GM18867 (cell line): ENCODE results near the gene KRTAP22-2.

Experiments used
- ATAC-seq: cut with Tn5 transposase; IDR thresholded peaks from one replicate; pipeline ENCODE4 v1.9.1; 2021; ENCODE audit warnings: mild to moderate bottlenecking, moderate library complexity; ENCODE audit not compliant: unreplicated experiment

Gene KRTAP22-2

GRCh38 chr21:30590297-30590696, at the start of gene KRTAP22-2:
Gene KRTAP22-2 (minus strand): TSS chr21:30590397.
- ATAC-seq: no peak

DNA sequence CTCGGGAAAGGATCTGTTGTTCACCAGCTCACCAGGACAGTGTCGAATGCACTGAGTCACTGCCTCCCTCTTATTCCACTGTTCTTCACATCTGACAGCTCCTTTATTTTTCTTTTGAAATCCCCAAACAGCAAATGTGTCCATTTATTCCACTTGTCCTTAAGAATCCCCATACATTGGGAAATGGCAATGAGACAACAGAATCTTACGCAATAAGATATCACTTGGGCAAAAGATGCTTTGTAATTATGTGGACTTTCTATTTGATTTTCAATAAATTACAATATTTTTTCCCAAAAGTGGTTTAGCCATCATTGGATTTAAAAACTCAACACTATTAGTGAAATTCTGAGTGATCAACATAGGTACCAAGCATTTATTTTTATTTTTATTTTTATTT, 48.5 kb upstream of the KRTAP22-2 start:
- ATAC-seq: no peak

DNA sequence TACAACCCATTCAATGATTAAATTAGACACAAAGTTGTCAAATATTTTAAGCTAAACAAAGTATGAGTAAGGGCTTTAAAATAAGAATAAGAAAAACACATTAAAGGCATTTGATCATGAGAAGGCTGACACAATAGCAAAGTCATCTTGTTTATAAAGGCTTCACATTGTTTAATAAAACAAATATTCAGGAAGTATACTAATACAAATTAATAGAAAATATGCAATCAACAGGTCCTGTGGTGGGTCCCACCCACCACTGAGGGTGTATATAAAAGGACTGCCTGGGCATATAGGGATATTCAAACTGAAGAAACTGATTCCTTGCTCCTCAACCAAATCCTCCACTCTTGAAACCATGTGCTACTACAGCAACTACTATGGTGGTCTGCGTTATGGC, 44.7 kb upstream of the KRTAP22-2 start, which contains the start of gene KRTAP20-2:
KRTAP20-2 (plus strand) TSS at position 301 of the 400 bp plus-strand sequence; CDS start at position 359, 58 bp downstream.
- no peak for ATAC-seq

DNA sequence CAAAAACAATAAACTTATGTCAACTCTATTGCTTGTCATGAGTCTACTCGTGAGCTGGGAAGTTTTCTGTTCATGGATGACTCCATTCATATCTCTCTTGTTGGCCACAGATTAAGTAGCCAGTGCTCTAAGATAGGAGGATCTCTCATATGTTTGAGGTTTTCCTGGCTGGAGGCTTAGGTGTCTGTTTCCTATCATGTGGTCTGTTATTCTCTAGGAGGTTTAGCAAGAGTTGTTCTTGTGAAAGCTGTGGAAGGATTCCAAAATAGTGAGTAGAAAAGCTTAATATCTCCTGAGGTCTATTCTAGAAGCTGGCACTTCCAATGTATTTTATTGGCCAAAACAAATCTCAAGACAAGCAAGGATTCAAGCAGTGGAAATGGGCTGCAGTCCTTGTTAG, 39.0 kb upstream of the KRTAP22-2 start:
- no peak for ATAC-seq

DNA sequence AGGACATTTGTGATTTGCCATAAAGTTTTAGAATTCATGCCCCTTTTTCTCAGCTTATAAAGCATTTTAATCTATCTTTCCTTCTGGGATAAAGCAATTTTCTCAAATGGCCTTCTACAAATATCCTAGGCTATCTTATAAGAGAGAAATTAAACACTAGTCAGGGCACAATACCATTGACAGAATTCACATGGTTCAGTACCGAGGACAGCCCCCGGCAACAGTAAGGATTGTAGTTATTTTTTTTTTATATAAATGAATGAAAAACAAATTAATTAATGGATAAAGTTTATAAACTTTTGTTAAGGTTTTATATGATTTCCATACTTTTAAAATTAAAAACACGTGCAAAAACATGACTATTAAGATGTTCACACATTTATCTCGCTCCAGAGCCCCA, 37.9 kb upstream of the KRTAP22-2 start:
- no peak for ATAC-seq

DNA sequence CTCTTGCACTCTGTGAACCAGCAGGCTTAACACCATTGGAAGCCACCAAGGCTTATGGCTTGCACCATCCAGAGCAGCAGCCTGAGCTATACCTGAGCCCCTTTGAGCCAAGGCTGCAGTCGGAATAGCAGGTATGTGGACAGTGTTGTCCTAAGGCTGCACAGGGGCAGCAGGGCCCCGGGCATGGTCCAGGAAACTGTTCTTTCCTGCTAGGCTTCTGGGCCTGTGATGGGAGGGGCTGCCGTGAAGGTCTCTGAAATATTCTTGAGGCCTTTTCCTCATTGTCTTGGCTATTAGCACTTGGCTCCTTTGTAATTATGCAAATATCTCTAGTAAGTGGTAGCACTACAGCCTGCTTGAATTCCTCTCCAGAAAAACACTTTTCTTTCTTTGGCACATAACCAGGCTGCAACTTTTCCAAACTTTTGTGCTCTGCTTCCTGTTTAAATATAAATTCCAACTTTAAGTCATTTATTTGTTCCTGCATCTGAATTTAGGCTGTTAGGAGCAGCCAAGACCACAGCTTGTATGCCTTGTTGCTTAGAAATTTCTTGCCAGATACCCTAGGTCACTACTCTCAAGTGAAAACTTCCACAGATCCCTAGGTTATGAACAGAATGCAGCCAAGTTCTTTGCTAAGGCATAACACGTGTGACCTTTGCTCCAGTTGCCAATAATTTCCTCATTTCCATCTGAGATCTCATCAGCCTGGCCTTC, 35.4 kb upstream of the KRTAP22-2 start:
- no peak for ATAC-seq

DNA sequence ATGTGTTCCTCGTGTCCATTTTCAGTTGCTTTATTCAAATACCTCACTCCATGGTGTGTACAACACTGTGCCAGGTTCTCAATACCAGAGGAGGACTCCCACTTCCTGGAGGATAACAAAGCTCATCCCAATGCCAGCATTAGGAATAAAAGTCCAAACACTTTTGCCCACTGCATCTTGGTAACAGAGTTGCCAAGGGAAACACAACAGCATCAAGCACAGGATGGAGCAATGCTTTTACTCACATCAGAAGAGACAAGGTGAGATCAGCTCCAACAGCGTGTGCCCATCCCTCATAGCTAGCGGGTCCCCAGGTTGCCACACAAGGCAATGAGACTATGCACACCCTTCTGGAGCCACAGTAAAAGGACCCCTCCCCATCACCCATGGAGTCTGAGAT, 33.2 kb upstream of the KRTAP22-2 start:
- ATAC-seq: no peak

DNA sequence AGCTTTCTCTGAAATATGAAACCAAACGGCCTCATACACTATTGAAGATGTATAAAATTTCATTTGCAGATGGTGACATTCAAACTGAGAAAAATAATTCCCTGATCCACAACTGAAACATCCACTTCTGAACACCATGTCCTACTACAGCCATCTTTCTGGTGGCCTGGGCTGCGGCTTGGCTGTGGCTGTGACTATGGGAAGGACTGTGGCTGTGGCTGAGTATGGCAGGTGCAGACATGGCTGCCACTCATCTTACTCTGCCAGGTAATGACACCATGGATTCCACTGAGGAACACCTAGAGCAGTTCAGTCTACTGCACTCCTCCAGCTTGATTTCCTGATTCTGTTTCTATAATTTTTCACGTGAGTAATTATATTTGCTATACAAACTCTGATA, 30.3 kb upstream of the KRTAP22-2 start, which contains the start of gene KRTAP20-4:
KRTAP20-4 (plus strand) TSS at position 106 of the 400 bp plus-strand sequence.
- no peak for ATAC-seq

DNA sequence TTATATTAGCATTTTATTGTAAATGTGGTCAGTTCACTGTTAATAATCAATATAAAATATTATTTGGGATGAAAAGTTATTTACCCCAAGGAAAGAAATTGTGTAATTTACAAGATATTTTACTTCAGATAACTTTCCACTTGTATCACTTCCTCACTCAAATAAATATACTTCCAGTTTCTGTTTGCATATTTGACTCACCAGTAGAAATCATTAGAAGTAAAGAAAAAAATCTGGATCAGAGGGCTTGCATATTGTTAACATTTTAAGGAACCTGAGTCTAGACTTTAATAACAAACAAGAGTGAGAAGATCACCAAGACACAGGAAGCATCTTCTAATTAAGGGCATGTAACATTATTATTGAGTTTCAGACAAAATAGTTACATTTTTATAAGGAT, 29.9 kb upstream of the KRTAP22-2 start:
- ATAC-seq: no peak

- ATAC-seq: no peak
Observed at GRCh38 chr21:30616125-30616524, 25.9 kb upstream of the KRTAP22-2 start, which contains the start of gene KRTAP20-1. Gene KRTAP20-1 (plus strand): TSS chr21:30616425. CDS start chr21:30616455, 30 bp downstream.

DNA sequence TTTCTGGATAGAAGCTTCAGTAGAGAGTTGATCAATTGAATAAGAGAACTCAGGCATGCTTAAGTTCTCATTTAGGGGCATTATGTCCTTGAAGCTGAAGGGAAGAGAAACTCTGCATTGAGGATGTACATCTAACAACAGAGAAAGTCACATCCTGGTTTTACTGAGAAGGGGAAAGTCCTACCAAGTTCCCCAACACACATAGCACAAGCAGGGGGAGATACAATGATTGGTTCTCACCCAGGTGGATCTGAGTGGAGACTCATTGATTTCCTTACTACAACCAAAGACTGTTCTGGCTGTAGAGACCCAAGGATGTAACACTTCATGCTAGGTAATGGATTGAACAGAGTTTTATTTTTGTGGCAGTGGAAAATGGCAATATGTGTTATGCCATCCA, 25.0 kb upstream of the KRTAP22-2 start:
- ATAC-seq: no peak

DNA sequence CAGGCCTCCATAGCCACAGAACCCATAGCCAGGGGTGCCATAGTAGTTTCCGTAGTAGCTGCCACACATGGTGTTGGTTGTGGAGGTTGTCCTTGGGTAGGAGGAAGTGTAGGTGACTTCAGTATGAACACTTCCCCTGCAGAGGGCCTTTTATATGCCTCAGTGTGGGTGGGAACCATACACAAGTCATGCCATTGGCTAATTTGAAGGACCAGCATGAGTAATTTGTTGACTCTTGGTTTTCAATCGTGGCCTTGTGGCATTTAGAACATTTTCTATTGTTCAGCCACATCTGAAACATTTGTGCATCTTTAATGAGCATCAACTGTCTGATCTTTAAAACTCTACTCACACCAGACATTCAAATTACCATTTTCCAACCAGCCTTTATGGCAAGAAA, 23.6 kb upstream of the KRTAP22-2 start, which contains the start of gene KRTAP6-1:
KRTAP6-1 (minus strand) TSS at position 95 of the 400 bp plus-strand sequence; CDS start at position 69, 26 bp downstream.
- ATAC-seq: no peak

- ATAC-seq: no peak
Observed at GRCh38 chr21:30612132-30612531, 21.9 kb upstream of the KRTAP22-2 start.

DNA sequence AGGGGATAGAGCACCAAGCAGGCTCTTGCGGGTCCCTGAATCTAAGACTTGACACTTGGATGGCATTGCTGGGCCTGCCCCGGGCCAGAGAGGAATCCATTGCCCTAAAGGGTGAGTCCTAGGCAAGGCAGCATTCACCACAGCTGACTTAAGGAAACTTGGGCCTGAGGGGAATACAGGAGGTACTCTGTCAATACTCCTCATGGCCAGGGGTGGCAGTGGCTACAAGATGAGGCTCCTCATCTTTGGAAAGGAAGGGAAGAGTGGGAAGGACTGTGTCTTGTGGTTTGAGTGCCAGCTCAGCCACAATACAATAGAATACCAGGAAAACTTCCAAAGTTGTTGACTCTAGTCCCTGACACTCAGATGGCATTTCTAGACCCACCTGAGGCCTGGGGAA, 15.8 kb upstream of the KRTAP22-2 start:
- ATAC-seq: no peak

GRCh38 chr21:30600787-30601186, 10.6 kb upstream of the KRTAP22-2 start, which contains the start of gene KRTAP22-1:
Gene KRTAP22-1 (plus strand): TSS chr21:30601087.
- ATAC-seq: no peak

- ATAC-seq: no peak
Observed at GRCh38 chr21:30598802-30599201, 8.6 kb upstream of the KRTAP22-2 start, which contains the start of gene KRTAP6-2. Gene KRTAP6-2 (minus strand): TSS chr21:30598902. CDS start chr21:30598874, 28 bp downstream.

- ATAC-seq: no peak
Observed at GRCh38 chr21:30592140-30592539, 1.9 kb upstream of the KRTAP22-2 start, which contains the start of gene KRTAP6-3. Gene KRTAP6-3 (plus strand): TSS chr21:30592440. CDS start chr21:30592446, 6 bp downstream.

- no peak for ATAC-seq
Observed at GRCh38 chr21:30582870-30583269, 7.3 kb downstream of the KRTAP22-2 start.

- no peak for ATAC-seq
Observed at GRCh38 chr21:30580132-30580531, 10.1 kb downstream of the KRTAP22-2 start.

DNA sequence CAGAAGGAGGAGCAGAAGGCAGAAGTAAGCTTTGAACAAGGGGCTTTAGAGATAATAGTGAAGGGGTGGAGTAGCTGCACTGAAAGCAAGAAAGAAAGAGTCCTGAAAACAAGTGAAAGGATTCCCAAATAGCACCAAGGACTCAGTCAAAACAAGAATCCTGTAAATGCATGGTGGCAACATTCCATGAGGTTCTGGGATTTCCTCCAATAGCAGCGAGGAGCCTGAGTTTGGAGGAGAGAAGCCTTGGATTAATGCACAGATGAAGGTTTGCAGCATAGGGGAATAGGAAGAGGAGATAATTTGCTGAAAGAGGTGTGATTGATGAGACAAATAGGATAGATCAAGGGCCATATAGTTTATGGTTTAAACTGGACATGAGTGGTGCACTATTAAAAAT, 10.9 kb downstream of the KRTAP22-2 start:
- ATAC-seq: no peak

GRCh38 chr21:30577766-30578165, 12.4 kb downstream of the KRTAP22-2 start:
- no peak for ATAC-seq

DNA sequence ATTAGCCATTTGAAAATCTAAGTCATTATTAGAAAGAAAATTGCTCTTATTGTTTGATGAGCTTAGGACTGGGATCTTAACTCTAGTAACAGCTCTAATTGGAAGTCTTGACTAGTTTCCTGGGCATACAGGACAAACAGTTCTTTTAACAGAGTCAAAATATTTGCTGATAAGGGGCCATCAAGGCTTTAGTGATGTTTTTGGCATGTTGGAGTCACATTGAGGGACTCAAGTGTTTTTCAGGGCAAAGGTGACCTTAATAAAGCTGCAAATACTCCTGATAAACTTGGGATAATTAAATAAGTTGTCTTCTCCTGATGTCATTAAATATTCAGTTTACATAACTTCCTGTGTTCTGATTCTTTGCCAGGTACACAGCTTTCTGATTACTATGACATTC, 22.6 kb downstream of the KRTAP22-2 start:
- no peak for ATAC-seq
